ENCODE measurements around the gene GIMAP5. TPM values are rescaled to one million over a fixed set of nuclear protein-coding genes. Genes with fewer than 3 reads are reported as not detected.

GIMAP5 gene
- total RNA-seq, 1 experiment from 2014 or later: not detected

DNA sequence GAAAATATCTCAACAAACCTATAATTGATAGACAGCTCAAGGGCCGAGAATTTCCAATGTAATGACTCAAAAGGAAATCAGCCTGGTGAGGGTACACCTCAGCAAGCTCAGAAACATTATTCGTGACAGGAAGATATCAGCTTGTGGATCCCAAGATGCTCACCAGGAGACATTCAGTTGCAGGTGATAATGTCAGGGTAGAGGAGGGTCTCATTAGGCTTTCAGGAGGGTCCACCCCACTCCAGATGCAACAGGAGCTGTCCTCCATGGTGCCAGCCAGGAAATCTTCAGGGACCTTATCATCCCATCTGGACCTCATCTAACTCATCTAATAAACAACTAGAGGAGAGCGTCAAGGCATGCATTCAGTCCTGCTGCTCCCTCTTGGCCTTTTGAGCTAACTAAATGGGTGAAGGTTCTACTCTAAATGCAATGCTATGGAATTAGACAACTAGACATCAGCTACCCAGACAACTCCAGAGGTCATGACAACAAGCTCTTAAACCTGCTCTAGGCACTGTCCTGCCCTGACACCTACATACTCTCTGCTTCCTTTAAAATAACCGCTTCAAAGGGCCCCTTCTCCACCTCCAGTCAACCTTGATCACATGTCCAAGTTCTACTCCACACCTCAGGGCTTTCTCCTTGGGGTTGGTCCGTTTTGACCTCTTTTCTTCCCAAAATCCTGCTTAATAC lies 4.3 kb upstream of the GIMAP5 start:
- Histone ChIP-seq H3K9me3 (ENCODE audit: low read length) (no peaks in the 10 kb centered on the region), H3K4me2 (ENCODE audit: low read length) (no peak overlapping the region), H3K4me3 (ENCODE audit: low read length) (no peak overlapping the region), H3K27ac (ENCODE audit: low read length) (no peak overlapping the region), H4K20me1 (ENCODE audit: low read length) (no peaks in the 10 kb centered on the region), H3K79me2 (ENCODE audit: low read length) (no peaks in the 10 kb centered on the region), H3K27me3 (ENCODE audit: low read length) (peaks cover 25% of the 10 kb centered on the region), H3K9ac (ENCODE audit: low read length) (no peak overlapping the region), H3K36me3 (ENCODE audit: low read depth, low read length) (no peaks in the 10 kb centered on the region), H3K4me1 (ENCODE audit: insufficient read depth, low read length) (no peaks in the 10 kb centered on the region), H3F3A (ENCODE audit: low read length, unreplicated experiment) (no peaks in the 10 kb centered on the region), H2AFZ (ENCODE audit: low read length) (no peak overlapping the region), H3K9me2 (replicated peaks; ENCODE audit: low read length) (no peaks in the 10 kb centered on the region)
- TF ChIP-seq EZH2 (IDR thresholded peaks at IDR 0.05; ENCODE audit: low read length, unreplicated experiment) (no peak), CTCF (conservative IDR thresholded peaks at IDR 0.05; ENCODE audit: low read depth, low read length) (no peak), EZH2phosphoT487 (IDR thresholded peaks at IDR 0.05; ENCODE audit: borderline replicate concordance, low read length) (no peak)
- intact Hi-C loops (cut with micrococcal nuclease): no loop called here
- no TSS peak for BruUV-seq (replicated peaks)
- no peak for ATAC-seq
- CTCF ChIA-PET: no interaction called here
- DNase-seq: no peak
- POLR2A ChIA-PET (ENCODE audit: unreplicated experiment): interaction anchor here (0.7 kb wide), 1 partner anchor 1347 kb away, joined by 3 read pairs; no protein-coding TSS in a partner anchor

DNA sequence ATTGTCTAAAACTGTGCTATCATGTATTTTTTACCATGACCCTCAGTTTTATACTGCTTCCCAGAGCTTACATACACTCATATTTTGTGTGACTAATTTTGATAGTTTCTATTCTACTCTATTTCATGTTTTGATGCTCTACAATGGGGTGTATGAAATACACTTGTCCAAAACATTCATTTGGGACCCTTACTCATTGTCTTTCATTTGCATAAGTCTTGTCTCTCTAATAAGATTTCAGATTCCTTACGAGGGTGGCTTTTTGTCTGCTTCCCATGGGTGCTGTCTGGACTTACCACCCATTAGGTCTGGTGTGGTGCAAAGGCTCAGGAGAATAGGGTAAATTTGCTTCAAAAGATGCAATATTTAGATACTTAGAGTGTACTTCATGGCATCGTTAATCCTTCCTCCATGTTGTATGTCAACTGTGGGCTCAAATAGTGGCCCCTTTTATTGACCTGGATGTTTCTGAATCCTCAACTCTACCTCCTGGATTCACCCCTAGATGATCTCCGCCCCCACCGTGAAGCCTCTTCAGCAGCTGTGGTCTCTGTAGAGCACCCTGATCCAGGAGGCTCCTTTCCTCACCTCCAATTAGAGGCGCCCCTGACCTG lies 3.6 kb upstream of the GIMAP5 start:
- ChIA-PET CTCF (no interaction called here), POLR2A (ENCODE audit: unreplicated experiment) (no interaction called here)
- intact Hi-C loops (cut with micrococcal nuclease): no loop called here

More for the DNA sequence above, 3.6 kb upstream of the GIMAP5 start:
- Histone ChIP-seq H4K20me1 (ENCODE audit: low read length) (no peaks in the 10 kb centered on the region), H3K4me1 (ENCODE audit: insufficient read depth, low read length) (peaks cover 3% of the 10 kb centered on the region; the same call in 1 of the 2 replicates), H3K27ac (ENCODE audit: low read length) (no peak overlapping the region), H2AFZ (ENCODE audit: low read length) (no peak overlapping the region), H3K27me3 (ENCODE audit: low read length) (peaks cover 25% of the 10 kb centered on the region), H3F3A (ENCODE audit: low read length, unreplicated experiment) (no peaks in the 10 kb centered on the region), H3K9ac (ENCODE audit: low read length) (no peak overlapping the region), H3K36me3 (ENCODE audit: low read depth, low read length) (no peaks in the 10 kb centered on the region), H3K79me2 (ENCODE audit: low read length) (no peaks in the 10 kb centered on the region), H3K4me2 (ENCODE audit: low read length) (no peak overlapping the region), H3K4me3 (ENCODE audit: low read length) (no peak overlapping the region), H3K9me2 (replicated peaks; ENCODE audit: low read length) (no peaks in the 10 kb centered on the region), H3K9me3 (ENCODE audit: low read length) (no peaks in the 10 kb centered on the region)
- BruUV-seq (replicated peaks): no TSS peak
- no peak for ATAC-seq
- TF ChIP-seq CTCF (conservative IDR thresholded peaks at IDR 0.05; ENCODE audit: low read depth, low read length) (no peak), EZH2 (IDR thresholded peaks at IDR 0.05; ENCODE audit: low read length, unreplicated experiment) (no peak), EZH2phosphoT487 (IDR thresholded peaks at IDR 0.05; ENCODE audit: borderline replicate concordance, low read length) (no peak)
- no peak for DNase-seq
